GM21447 (cell line): ENCODE measurements around the gene PROM2.

Experiments used
- ATAC-seq: cut with Tn5 transposase; IDR thresholded peaks from one replicate; pipeline ENCODE4 v1.9.1; 2021; ENCODE audit not compliant: unreplicated experiment

The PROM2 gene

DNA sequence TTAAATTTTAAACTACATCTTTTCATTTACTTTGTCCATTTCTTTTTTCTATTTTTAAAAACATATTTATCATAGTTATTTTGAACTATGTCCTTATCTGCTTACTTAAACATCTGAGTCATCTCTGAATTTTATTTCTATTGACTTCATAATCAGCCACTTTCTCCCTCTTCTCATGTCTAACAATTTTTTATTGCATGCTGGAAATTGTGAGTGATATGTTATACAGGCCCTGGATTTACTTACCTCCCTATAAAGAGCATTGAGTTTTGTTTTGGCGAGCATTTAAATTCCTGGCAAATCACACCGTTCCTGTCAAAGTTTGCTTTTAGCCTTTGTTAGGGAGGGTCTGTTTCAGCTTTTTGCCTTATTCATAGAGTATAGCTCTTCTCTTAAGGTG is 62.2 kb downstream of the PROM2 start:
- ATAC-seq, result no peak

DNA sequence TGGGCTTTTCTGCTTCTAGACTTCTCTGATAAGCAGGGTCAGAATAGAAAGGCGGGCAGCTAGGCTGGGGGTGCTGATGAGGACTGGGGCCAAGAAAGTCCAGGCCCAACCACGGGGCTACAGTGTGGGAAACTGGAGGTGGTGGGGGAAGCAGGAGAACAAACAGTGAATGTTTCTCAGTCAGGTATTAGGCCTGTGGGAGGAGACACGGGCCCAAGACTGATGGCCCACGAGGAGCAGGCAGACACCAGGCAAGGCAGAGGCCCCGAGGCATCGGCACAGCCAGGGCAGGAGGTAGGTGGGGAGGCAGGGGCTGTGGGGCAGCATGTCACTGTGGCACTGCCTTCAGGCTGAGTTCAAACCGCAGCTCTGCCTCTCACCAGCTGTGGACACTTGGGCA is 63.6 kb downstream of the PROM2 start:
- no peak for ATAC-seq
